Measurements from ENCODE around the gene LINGO1.

Gene LINGO1

DNA sequence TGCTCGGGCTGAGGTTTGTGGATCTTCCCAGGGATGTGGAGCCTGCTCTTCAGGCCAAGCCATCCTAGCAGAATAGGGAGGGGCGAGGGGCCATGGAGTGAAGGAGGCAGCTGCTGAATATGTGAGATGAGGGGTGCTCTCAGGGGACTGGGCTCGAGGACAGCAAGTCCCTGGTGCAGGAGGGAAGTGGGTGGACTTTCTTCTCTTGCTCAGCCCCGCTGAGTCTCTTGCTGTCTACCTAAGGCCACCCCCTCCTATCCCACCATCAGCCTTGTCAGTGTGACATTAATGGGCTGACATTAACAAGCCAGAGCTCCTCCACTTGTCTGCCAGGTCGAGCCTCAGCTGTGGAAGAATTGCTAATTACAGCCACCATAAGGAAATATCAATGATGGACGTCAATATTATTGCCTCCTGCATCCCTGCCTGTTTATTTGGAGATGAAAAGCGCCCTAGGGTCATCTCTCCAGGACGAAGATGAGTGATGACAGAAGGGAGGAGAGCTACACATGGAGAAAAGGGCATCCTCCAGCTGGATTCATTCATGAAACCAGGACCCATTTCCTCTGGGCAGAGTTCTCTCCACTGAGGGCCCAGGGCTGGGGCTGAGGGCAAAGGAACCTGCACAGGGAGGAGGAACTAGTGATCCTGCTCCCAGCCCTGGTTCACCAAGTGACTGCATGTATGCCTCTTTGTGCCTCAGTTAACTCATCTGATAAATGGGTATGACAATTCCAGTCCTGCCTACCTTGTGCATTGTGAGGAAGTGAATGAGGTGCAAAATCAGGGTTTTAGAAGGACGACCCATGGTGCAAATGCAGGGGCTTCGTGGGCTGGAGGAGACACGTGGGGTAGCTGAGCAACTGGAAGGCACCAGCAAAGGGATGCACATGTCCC, 34.9 kb upstream of the LINGO1 start:
- no peaks in the 10 kb centered on the region for H3K4me1 ChIP-seq (ENCODE audit: control insufficient read depth, insufficient read depth, low read length)
- H3K27ac ChIP-seq (ENCODE audit: low read length): no peak overlapping the region
- H3K9ac ChIP-seq (ENCODE audit: low read length in 2 of 2): no peak overlapping the region
- H3K4me3 ChIP-seq (ENCODE audit: low read length in 2 of 2): no peak overlapping the region
- H3K27me3 ChIP-seq (ENCODE audit: control insufficient read depth in 1 of 2, insufficient read depth in 2 of 2, low read length in 2 of 2): peaks cover 24 to 37% of the 10 kb centered on the region in 2 donors
- no peaks in the 10 kb centered on the region for H3K36me3 ChIP-seq (ENCODE audit: control insufficient read depth in 2 of 2, insufficient read depth in 2 of 2, low read length in 2 of 2)
- H3K9me3 ChIP-seq (ENCODE audit: control insufficient read depth in 2 of 2, low read length in 2 of 2): peaks cover 0 to under 1% of the 10 kb centered on the region in 2 donors

DNA sequence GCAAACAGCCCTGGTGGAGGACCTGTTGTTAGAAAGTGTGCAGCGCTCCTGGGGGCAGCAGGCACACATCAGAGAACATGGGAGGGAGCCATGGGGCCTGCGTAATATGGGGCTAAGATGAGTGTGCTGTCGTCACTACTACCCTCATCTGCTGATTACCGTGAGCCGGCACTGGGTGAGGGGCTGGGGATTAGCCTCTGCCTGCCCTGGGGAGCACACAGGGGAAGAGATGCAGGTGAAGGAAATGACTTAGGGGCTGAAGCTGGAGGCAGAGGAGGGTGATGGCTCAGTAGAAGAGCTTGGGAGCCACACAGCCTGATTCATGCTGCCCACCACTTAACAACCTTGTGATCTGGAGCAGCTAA, 33.6 kb upstream of the LINGO1 start:
- Histone ChIP-seq H3K27ac (ENCODE audit: low read length) (no peak overlapping the region), H3K36me3 (ENCODE audit: control insufficient read depth in 2 of 2, insufficient read depth in 2 of 2, low read length in 2 of 2) (no peaks in the 10 kb centered on the region), H3K4me3 (ENCODE audit: low read length in 2 of 2) (no peak overlapping the region), H3K4me1 (ENCODE audit: control insufficient read depth, insufficient read depth, low read length) (no peaks in the 10 kb centered on the region), H3K27me3 (ENCODE audit: control insufficient read depth in 1 of 2, insufficient read depth in 2 of 2, low read length in 2 of 2) (peaks cover 18 to 31% of the 10 kb centered on the region in 2 donors), H3K9ac (ENCODE audit: low read length in 2 of 2) (no peak overlapping the region), H3K9me3 (ENCODE audit: control insufficient read depth in 2 of 2, low read length in 2 of 2) (no peaks in the 10 kb centered on the region)

DNA sequence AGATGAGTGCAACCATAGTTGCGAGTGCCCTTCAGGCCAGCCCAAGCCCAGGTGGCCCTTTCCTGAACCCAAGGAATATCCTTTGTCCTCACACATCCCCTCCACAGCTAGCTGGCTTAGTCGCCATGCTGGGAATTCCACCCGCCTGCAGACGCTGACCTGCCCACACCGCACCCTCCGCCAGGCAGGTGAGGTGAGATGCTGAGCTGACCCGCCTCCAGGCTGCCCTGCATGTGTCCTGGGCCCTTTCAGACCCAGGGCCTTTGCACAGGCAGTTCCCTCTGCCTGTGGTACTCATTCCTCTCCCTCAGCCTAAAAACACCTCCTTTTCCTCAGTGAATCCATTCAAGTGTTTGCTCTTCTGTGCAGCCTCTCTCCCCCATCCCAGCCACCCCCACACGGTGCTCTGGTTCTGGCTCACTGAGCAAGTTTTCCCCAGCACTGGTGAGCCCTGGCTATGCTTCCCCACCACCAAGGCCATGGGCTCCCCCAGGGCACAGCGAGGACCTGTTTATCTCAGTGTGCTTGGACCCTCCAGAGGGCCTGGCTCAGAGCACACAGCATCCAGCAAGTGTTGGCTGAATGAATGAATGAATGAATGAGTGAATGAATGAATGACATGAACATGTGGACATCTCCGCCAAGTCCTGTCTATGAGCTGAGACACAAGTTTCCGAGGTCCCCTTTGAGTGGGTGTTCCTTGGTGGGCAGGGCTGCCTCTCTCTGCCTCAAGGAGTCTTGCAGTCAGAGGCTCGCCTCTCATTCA, 33.0 kb upstream of the LINGO1 start:
- no peaks in the 10 kb centered on the region for H3K9me3 ChIP-seq (ENCODE audit: control insufficient read depth in 2 of 2, low read length in 2 of 2)
- H3K4me1 ChIP-seq (ENCODE audit: control insufficient read depth, insufficient read depth, low read length): no peaks in the 10 kb centered on the region
- no peak overlapping the region for H3K9ac ChIP-seq (ENCODE audit: low read length in 2 of 2)
- H3K36me3 ChIP-seq (ENCODE audit: control insufficient read depth in 2 of 2, insufficient read depth in 2 of 2, low read length in 2 of 2): no peaks in the 10 kb centered on the region
- peaks cover 14 to 31% of the 10 kb centered on the region in 2 donors for H3K27me3 ChIP-seq (ENCODE audit: control insufficient read depth in 1 of 2, insufficient read depth in 2 of 2, low read length in 2 of 2)
- H3K27ac ChIP-seq (ENCODE audit: low read length): no peak overlapping the region
- H3K4me3 ChIP-seq (ENCODE audit: low read length in 2 of 2): no peak overlapping the region

DNA sequence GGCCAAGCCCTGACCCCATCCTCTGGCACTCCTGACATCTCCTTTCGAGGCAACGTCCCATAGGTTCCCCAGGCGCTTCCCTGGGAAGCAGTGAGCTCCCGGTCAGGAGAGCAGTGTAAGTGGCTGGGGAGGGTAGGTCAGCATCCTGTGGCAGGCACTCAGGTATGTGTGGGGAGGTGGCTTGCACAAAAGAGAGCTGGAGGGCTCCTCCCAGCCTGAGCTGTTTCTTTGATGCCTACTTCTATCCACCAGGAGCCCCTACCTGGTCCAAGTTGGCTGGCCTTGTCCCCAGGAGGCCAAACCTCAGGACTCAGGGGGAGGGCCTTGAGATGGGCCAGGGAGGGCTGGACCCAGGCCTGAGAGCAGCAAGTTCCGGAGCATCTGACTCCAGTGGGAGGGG, 31.7 kb upstream of the LINGO1 start:
- peaks cover 12 to 25% of the 10 kb centered on the region in 2 donors for H3K27me3 ChIP-seq (ENCODE audit: control insufficient read depth in 1 of 2, insufficient read depth in 2 of 2, low read length in 2 of 2)
- H3K9ac ChIP-seq (ENCODE audit: low read length in 2 of 2): no peak overlapping the region
- no peak overlapping the region for H3K4me3 ChIP-seq (ENCODE audit: low read length in 2 of 2)
- H3K9me3 ChIP-seq (ENCODE audit: control insufficient read depth in 2 of 2, low read length in 2 of 2): no peaks in the 10 kb centered on the region
- no peak overlapping the region for H3K27ac ChIP-seq (ENCODE audit: low read length)
- H3K36me3 ChIP-seq (ENCODE audit: control insufficient read depth in 2 of 2, insufficient read depth in 2 of 2, low read length in 2 of 2): no peaks in the 10 kb centered on the region
- H3K4me1 ChIP-seq (ENCODE audit: control insufficient read depth, insufficient read depth, low read length): no peaks in the 10 kb centered on the region

DNA sequence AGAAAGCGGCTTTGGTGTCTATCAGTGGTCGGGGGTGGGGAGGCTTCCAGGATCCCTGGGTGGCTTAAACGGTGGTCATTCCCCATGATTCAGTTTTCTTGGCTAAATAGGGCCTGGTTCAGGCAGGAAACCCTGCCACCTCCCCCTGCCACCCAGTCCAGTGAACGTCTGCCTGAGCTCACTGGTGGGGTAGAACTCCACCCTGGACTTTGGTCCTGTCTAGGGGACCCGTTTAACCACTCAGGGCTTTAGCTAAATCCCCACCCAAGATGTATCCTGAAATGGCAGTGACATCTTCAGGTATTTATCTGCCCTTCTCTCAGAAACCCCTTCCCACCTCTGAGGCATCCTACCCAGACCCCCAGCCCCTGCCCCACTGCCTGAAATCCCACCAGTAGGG, 30.5 kb upstream of the LINGO1 start:
- Histone ChIP-seq H3K9ac (ENCODE audit: low read length in 2 of 2) (no peak overlapping the region), H3K27me3 (ENCODE audit: control insufficient read depth in 1 of 2, insufficient read depth in 2 of 2, low read length in 2 of 2) (peaks cover 12 to 22% of the 10 kb centered on the region in 2 donors), H3K27ac (ENCODE audit: low read length) (no peak overlapping the region), H3K9me3 (ENCODE audit: control insufficient read depth in 2 of 2, low read length in 2 of 2) (no peaks in the 10 kb centered on the region), H3K4me1 (ENCODE audit: control insufficient read depth, insufficient read depth, low read length) (no peaks in the 10 kb centered on the region), H3K4me3 (ENCODE audit: low read length in 2 of 2) (no peak overlapping the region), H3K36me3 (ENCODE audit: control insufficient read depth in 2 of 2, insufficient read depth in 2 of 2, low read length in 2 of 2) (no peaks in the 10 kb centered on the region)

DNA sequence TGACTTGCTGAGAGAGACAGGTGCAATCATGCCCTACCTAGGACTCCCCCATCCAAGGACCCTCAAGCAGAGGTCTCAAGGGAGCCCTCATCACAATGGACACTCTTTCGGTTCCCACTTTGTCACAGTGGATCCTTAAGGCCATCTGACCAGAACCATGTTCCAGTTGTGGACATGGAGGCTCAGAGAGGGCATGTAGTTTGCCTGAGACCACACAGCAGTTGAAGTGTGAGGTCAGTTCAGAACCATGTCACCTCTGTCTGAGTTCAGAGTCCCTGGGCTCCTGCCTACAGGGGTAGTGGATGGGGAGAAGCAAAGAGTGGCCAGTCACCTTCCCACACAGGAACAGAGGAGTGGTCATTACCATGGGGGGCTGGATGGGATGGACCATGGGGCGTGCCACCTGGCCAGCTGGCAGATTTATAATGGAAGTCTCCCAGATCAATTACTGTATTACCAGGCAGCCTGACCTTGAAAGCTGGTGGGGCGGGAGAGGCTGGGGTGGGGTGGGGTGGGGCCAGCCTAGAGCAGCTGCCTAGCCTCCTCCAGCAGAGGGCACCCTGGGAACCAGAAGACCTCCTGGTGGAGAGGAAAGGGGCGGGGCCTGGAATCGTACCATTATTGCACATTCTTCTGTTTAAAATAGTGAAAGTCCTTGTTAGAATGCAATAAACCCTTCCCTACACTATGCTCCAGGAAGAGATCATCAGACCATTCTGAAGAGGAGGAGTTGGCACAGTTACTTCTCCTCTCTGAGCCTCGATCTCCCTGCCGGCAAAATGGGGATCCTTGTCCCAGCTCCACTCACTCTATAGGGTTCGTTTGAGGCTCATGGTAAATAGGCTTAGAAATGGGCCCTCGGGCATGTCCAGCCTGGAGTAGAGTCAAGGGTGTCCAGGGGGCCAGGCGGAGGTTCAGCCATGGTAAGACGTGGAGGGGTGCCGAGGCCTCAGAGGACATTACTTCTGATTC, 26.9 kb upstream of the LINGO1 start:
- Histone ChIP-seq H3K27me3 (ENCODE audit: control insufficient read depth in 1 of 2, insufficient read depth in 2 of 2, low read length in 2 of 2) (peaks cover 16 to 24% of the 10 kb centered on the region in 2 donors), H3K4me3 (ENCODE audit: low read length in 2 of 2) (no peak overlapping the region), H3K27ac (ENCODE audit: low read length) (no peak overlapping the region), H3K9ac (ENCODE audit: low read length in 2 of 2) (no peak overlapping the region), H3K9me3 (ENCODE audit: control insufficient read depth in 2 of 2, low read length in 2 of 2) (no peaks in the 10 kb centered on the region), H3K4me1 (ENCODE audit: control insufficient read depth, insufficient read depth, low read length) (no peaks in the 10 kb centered on the region), H3K36me3 (ENCODE audit: control insufficient read depth in 2 of 2, insufficient read depth in 2 of 2, low read length in 2 of 2) (no peaks in the 10 kb centered on the region)

DNA sequence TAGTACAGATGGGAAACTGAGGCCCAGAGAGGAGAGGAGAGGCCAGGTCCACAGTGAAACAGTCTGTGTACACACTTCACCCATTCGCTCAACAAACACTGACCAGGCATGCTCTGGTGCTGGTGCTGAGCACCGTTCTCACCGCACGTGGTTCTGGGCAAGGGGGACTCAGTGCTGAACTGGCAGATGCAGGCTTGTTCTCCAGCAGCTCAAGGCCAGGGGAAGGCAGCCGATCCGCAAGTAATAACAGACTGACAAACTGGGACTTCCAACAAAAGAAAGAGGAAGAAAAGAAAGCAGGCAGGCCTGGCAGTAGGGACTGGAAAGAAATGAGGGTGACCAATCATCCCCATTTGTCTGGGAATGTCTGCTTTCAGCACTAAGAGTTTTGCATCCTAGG, 25.6 kb upstream of the LINGO1 start:
- no peak overlapping the region for H3K9ac ChIP-seq (ENCODE audit: low read length in 2 of 2)
- peaks cover 4 to 9% of the 10 kb centered on the region in 2 donors for H3K9me3 ChIP-seq (ENCODE audit: control insufficient read depth in 2 of 2, low read length in 2 of 2)
- H3K36me3 ChIP-seq (ENCODE audit: control insufficient read depth in 2 of 2, insufficient read depth in 2 of 2, low read length in 2 of 2): no peaks in the 10 kb centered on the region
- H3K27me3 ChIP-seq (ENCODE audit: control insufficient read depth in 1 of 2, insufficient read depth in 2 of 2, low read length in 2 of 2): peaks cover 11 to 22% of the 10 kb centered on the region in 2 donors
- H3K4me1 ChIP-seq (ENCODE audit: control insufficient read depth, insufficient read depth, low read length): no peaks in the 10 kb centered on the region
- H3K4me3 ChIP-seq (ENCODE audit: low read length in 2 of 2): no peak overlapping the region
- H3K27ac ChIP-seq (ENCODE audit: low read length): no peak overlapping the region

DNA sequence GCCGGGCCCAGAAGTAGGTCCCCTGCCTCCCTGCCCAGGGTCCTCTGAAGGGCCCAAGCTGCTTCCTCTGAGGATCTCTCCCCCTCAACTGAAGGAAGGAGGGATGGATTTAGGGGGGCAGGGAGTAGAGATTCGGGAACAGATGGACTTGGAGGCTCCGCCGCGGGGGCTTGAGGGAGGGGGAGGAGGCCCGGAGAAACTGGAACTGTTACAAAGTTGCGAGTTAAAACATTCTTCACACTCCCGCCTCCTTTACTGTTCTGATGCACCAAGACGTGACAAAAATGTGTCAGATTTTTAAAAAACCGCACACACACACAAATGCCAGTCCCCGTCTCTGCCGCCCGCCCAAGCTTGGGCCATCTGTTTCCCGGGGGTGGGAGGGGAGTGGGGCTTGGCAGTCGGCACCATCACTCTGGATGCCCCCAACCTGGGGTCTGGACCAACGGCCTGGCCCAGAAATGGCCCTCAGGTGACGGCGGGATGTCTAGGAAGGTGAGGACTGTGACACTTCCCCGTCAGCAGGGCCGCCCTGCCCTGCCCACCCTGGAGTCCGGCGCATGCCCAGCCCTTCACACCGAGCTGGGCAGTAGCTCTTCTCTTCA, 25.0 kb upstream of the LINGO1 start:
- no peaks in the 10 kb centered on the region for H3K36me3 ChIP-seq (ENCODE audit: control insufficient read depth in 2 of 2, insufficient read depth in 2 of 2, low read length in 2 of 2)
- H3K9ac ChIP-seq (ENCODE audit: low read length in 2 of 2): no peak overlapping the region
- peaks cover 4 to 9% of the 10 kb centered on the region in 2 donors for H3K9me3 ChIP-seq (ENCODE audit: control insufficient read depth in 2 of 2, low read length in 2 of 2)
- no peak overlapping the region for H3K4me3 ChIP-seq (ENCODE audit: low read length in 2 of 2)
- peaks cover 11 to 21% of the 10 kb centered on the region in 2 donors for H3K27me3 ChIP-seq (ENCODE audit: control insufficient read depth in 1 of 2, insufficient read depth in 2 of 2, low read length in 2 of 2)
- no peak overlapping the region for H3K27ac ChIP-seq (ENCODE audit: low read length)
- H3K4me1 ChIP-seq (ENCODE audit: control insufficient read depth, insufficient read depth, low read length): no peaks in the 10 kb centered on the region

DNA sequence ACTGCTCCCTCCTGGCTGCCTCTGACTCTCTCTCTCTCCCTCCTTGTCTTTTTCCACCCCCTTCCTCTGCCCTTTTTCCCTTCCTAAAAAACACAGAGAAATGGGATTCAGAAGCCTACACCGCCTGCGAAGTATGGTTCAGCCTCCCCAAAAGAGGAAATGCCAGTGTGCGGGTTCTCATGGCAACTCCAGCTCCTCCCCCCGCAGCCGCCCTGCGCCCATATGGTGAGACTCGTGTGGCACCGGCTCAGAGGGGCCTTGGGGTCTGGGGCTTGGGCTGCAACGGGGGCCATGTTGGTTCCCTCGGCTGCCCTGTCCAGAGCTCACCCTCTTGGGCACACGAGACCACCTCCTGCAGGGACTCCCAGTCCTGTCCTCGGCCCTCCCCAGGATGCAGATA, 23.6 kb upstream of the LINGO1 start:
- peaks cover 4 to 9% of the 10 kb centered on the region in 2 donors for H3K9me3 ChIP-seq (ENCODE audit: control insufficient read depth in 2 of 2, low read length in 2 of 2)
- H3K9ac ChIP-seq (ENCODE audit: low read length in 2 of 2): no peak overlapping the region
- H3K4me1 ChIP-seq (ENCODE audit: control insufficient read depth, insufficient read depth, low read length): no peaks in the 10 kb centered on the region
- H3K27me3 ChIP-seq (ENCODE audit: control insufficient read depth in 1 of 2, insufficient read depth in 2 of 2, low read length in 2 of 2): peaks cover 11 to 21% of the 10 kb centered on the region in 2 donors
- no peak overlapping the region for H3K27ac ChIP-seq (ENCODE audit: low read length)
- H3K4me3 ChIP-seq (ENCODE audit: low read length in 2 of 2): no peak overlapping the region
- no peaks in the 10 kb centered on the region for H3K36me3 ChIP-seq (ENCODE audit: control insufficient read depth in 2 of 2, insufficient read depth in 2 of 2, low read length in 2 of 2)

DNA sequence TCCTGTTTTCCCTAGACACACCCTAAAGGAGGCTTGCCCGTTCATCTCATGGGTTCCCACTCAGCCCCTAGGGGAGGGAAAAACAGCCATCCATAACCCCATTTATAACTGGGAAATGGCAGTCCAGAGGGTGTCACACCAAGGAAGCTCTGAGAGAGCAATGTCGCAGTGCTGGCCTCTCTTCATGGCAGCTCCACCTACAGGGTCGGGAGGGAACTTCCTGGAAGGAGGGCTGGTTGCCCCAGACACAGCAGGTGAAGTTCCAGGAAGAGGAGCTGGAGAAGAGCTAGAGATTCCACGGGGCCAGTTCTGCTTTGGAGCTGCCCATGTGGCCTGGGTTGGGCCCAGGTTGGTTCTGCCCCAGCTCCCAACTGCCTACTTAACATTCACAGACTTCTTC, 22.3 kb upstream of the LINGO1 start:
- H3K4me1 ChIP-seq (ENCODE audit: control insufficient read depth, insufficient read depth, low read length): no peaks in the 10 kb centered on the region
- no peak overlapping the region for H3K4me3 ChIP-seq (ENCODE audit: low read length in 2 of 2)
- H3K27ac ChIP-seq (ENCODE audit: low read length): no peak overlapping the region
- no peak overlapping the region for H3K9ac ChIP-seq (ENCODE audit: low read length in 2 of 2)
- H3K36me3 ChIP-seq (ENCODE audit: control insufficient read depth in 2 of 2, insufficient read depth in 2 of 2, low read length in 2 of 2): no peaks in the 10 kb centered on the region
- peaks cover 4 to 9% of the 10 kb centered on the region in 2 donors for H3K9me3 ChIP-seq (ENCODE audit: control insufficient read depth in 2 of 2, low read length in 2 of 2)
- peaks cover 8 to 21% of the 10 kb centered on the region in 2 donors for H3K27me3 ChIP-seq (ENCODE audit: control insufficient read depth in 1 of 2, insufficient read depth in 2 of 2, low read length in 2 of 2)

All from stomach smooth muscle (tissue), 2 donors.